Activated CD4-positive, CD25-positive, alpha-beta regulatory T cell treated with anti-CD3 and anti-CD28 coated beads, Interleukin-2, amount 50 U/mL, for 16 hours (primary cell): ENCODE data around the gene FBH1.
"Not testable (repeated sequence)": the region's sequence is repeated elsewhere in the genome, so short reads cannot be mapped to it uniquely, and the experiment has no call there.

ENCODE experiments used
- DNase-seq: peaks from one replicate; pipeline ENCODE4 v3.0.0-alpha.2; 2020; ENCODE audit warnings: low read depth, low spot score

Gene FBH1

DNA sequence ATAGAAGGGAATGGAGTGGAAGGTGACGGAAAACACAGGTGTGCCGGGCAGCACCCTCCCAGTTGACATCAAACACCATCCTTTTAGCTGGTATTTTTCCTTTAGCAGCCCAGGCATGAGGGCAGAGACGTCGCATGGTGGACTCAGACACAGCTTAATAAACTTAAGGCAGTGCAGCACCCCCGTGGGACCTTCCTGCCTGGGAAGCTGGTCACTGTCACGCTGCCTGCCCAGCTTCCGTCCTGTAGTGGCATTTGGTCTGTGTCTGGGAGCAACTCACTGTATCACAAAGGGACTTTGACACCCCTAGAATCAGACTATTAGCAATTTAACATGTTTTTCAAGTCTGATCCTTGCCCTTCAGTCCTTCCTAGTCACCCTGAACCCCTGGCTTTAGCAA is 51.5 kb downstream of the FBH1 start:
- DNase-seq: no peak

DNA sequence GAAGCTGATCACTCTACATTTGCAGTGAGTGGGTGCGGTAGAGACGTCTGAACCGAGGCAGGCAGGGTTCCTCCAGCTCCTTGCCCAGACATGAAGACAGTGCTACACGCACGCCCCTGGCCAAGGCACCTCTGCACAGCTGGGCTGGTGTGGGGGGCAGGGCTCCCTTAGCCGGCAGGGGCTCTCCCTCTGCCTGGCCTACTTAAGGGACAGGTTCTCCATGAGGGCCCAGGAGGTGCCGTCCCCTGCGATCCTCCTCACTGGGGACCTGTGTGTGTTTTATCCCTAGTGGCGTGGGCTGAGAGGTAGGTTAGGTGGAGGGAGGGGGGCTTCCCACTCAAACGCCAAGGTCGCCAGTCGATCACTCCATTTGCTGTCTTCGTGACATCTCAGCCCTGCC is 52.0 kb downstream of the FBH1 start:
- no peak for DNase-seq

GRCh38 chr10:5942474-5942873 is 52.4 kb downstream of the FBH1 start:
- DNase-seq: no peak

GRCh38 chr10:5943536-5943935 is 53.5 kb downstream of the FBH1 start:
- no peak for DNase-seq

GRCh38 chr10:5944389-5945189 is 54.5 kb downstream of the FBH1 start:
- DNase-seq: no peak

DNA sequence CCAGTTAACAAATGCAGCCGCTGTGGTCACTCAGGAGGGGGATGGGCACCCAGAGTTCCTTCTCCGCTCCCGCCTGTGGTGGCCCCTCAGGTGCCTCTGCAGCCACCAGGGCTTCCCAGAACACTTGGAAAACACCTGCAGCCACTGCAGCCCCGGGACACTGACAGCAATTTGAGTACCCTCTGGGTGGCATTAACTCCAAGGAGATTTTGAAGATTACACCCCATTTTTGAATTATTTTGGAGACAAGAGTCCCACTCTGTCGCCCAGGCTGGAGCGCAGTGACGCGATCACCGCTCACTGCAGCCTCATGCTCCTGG is 55.1 kb downstream of the FBH1 start:
- no peak for DNase-seq

DNA sequence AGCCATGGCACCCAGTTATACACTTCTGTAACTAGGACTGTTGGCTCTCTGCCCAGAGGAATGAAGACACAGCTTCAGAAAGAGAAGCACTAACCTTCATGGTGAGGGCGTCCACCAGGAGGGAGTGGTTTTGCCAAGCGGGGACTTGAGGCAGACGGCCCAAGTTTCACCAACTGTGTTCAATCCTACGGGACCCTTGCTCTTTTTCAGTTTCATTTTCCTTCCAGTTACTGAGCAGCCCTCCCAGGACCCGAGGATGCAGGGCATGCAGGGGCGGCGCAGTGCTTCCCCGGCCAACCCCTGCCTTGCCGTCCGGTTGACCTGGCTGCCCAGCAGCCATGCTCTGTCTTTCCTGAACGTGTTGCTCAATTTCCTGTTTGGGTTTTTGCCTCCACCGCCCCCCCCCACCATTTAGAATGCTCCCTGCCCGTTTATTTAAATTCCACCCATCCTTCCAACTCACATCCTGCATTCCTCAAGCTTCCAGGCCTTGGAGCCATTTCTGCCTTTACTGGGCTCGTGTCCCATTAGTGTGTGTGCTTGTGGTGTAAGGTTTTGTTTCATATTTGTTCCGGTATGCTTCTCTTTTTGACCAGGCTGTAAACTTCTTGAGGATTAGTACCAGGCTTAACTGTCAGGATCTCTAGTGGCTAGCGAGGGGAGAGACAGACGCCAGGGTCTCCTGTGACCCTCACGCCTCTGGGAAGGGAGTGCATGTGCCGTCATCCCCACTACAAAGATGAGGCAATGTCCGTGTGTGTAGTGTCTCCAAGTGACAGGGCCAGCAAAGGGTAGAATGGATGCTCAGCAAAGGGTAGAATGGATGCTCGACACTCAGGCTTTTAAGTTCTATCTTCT is 55.7 kb downstream of the FBH1 start:
- no peak for DNase-seq

- DNase-seq: not testable (repeated sequence)
Measured at GRCh38 chr10:5946419-5946775, 56.4 kb downstream of the FBH1 start.

- DNase-seq: no peak
Measured at GRCh38 chr10:5946786-5947185, 56.7 kb downstream of the FBH1 start.

DNA sequence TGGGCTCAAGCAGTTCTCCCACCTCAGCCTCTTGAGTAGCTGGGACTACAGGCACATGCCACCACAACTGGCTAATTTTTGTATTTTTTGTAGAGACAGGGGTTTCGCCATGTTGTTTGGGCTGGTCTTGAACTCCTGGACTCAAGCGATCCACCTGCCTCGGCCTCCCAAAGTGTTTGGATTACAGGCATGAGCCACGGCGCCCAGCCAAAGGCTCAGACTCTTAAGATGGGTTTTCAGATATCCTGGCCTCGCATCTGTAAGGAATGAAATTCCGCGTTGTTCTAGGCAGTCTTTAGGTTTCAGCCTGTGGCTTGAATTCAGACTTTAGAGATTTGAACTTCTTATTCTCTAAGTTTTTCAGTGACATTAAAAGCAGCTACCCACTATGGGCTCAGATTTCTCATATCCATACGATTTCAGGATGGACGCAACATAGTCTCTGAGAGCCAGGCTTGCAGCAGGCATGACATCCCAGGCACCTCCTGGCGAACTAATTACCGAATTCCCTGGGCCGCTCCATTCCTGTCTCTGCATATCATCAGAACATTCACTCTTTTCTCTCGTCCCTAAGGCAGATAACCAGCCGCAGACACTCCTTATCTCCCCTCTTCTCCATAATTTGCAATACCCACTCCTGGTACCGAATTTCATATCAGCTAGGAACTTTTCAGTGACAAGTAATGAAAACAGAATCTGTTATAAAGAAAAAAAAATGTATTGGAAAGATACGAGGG is 57.6 kb downstream of the FBH1 start:
- DNase-seq: no peak

DNA sequence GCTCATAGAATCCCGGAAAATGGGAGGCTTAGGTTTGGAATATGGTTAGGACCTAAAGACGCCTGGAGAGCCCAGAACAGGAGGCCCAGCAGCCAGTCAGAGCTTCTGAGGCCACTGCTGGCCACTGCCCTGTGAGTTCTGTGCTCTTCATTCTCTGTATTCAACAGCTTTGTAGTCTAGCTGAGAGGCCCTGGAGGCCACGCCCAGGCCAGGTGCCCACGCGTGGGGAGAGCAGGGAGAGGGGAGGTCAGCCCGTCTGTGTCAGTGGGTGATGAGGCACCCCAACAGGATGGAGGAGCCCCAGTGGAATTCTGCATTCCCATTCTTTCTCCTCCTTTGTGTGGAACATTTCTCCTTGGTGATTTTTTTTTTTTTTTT is 58.2 kb downstream of the FBH1 start:
- DNase-seq: no peak

DNA sequence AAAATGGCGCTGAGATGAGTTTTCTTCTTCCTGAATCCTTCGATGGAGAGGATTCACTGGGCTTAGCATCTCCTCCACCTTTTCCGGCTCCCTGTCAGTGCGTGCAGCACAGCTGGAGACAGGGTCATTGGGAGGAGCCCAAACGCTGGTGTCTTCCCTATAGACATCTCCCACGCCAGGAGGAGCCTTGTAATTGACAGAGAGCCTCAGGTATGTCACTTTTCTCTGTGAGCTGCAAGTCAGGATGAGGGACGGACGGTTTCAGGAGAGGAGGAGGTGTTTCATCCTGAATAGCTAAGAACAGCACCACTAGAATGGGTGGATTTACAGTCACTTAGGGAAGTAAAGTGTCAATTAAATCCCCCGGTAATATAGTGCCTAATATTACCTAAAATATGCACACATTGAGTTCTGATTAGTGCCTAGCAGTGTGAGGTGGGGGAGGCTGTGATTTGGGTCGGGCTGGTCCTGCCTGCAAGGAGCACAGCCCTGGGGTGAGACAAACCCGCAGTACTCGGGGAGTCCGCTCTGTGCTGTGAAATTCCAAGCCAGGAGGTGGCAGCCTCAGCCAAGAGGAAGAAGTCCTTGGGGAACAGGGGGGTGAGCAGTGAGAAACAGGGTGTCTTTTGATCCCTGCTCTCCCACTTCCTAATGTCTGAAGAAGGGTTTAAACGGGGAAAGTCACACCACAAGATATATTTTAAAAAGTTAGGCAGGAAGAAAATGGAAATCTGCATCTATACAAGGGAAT is 59.1 kb downstream of the FBH1 start:
- DNase-seq: no peak

GRCh38 chr10:5951167-5951711 is 61.2 kb downstream of the FBH1 start:
- no peak for DNase-seq

DNA sequence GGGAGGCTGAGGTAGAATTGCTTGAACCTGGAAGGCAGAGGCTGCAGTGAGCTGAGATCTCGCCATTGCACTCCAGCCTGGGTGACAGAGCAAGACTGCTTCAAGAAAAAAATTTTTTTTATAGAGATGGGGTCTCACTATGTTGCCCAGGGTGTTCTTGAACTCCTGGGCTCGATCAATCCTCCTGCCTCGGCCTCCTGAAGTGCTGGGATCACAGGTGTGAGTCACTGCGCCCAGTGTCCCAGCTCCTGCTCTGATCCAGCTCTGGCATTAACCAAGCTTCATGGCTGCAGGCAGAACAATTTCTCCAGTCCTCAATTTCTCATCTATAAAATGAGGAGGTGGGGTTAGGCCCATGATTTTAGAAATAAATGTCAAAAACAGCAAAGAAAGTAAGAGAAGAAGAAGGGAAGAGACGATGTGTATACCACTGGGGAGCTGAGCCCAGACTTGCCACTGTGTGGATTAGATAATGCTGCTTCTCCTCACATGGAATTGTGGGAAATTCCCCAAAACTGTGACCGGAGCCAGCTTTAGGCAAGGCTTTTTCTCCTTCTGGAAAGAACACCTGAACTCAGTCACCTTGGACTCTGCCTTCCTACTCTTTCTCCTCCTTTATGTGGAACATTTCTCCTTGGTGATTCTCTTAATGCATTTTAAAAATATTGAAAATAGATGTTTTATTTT is 61.8 kb downstream of the FBH1 start:
- DNase-seq: no peak

DNA sequence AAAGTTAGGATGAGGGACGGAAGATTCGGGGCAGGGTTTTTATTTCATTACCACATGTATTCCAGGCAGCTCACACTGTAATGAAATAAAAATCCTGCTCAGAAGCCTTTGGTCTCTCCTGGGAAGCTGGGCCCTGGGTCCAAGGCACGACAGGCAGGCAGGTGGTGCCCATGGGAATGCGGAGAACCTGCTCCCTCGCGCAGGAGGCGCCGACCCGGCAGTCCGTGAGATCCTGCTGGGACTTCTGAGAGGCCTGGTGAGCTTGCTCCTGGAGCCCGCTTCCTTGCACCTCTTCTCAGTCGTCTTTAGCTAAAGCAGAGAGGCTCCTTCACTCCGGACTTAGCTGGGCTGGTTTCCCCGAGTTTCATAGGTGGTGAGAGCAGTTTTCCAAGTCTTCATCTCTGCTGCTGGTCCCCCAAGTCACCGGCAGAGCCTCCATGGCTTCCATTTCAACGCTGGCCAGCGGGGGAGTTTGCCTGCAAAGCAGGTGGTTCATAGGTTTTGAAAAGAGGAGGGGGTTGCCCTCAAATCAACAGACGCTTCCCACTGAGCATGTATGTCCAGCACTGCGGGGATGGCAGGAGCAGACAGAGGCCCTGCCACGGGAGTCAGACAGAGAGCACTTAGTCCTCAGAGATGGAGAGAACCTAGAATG is 62.8 kb downstream of the FBH1 start:
- no peak for DNase-seq

DNA sequence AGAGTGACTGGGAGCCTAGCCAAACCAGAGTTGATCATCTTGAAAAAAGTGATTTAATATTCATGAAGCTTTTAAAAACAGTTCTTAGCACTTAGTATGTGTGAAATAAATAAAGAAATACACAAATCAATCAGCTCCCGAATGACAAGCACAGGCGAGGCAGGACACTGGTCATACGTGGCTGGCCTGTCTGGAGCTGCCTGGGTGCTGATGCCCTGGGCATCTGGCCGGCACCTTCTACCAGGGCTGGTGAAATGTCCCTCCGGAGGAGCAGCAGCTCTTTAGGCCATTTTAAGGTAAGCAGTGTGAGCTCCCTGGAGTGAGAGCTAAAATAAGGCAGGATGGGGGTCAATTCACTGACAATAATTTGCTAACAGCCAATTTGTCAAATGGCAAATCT is 63.6 kb downstream of the FBH1 start:
- no peak for DNase-seq

DNA sequence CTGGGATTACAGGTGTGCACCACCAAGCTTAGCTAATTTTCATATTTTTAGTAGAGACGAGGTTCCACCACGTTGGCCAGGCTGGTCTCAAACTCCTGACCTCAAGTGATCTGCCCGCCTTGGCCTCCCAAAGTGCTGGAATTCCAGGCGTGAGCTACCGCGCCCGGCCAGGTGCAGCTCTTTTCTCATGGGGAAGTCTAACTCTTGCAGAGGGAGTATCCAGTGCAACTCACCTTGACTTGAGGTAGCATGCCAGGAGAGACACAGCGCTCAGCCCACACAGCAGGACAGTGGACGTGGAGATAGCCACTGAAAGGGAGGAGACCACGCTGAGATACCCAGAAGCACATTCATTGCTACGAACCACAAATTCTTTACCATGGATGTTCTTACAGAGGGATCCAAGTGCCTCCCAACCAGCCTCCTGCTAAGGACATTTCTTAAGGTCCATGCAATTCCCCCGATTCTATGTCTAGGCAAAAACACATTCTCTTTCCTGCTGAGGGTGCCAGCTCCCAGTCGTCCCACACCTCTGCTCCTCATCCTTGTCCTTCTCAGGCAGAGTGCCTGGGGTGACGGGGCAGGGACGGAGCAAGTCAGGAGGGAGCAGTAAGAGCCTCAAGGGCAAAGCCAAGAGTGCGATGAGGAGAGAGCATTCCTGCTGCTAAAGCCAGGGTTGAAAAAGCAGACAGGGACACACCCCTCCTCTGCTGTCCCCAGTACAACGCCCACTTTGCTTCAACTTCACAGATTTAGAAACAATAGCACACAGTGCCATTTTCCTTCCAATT is 66.3 kb downstream of the FBH1 start:
- no peak for DNase-seq

GRCh38 chr10:5958077-5958476 is 68.0 kb downstream of the FBH1 start:
- no peak for DNase-seq

DNA sequence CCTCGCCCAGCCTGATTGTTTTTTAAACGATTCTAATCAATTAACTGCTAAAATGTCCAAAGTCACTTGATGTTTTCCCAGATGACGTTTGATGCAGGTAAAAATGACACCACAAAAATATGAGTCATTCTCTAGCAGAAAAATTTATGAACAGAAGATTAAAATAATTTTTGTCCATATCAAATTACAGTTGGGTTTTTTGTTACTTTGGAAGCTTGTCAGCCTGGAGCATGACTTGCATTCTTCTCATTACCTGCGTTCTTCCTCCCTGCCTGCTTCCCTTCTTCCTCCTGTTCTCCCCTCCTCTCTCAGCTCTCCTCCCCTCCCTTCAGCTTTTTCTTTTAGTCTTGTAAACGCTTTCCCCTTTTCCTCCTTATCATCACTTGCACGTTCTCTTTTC is 68.6 kb downstream of the FBH1 start:
- no peak for DNase-seq

- DNase-seq: no peak
Measured at GRCh38 chr10:5959142-5959541, 69.1 kb downstream of the FBH1 start.
